Fibroblast of skin of back (primary cell): ENCODE measurements around the gene KDM1A.

Experiments used
- DNase-seq: peaks from one replicate; pipeline ENCODE4 v3.0.0-alpha.2; 2013

KDM1A gene

DNA sequence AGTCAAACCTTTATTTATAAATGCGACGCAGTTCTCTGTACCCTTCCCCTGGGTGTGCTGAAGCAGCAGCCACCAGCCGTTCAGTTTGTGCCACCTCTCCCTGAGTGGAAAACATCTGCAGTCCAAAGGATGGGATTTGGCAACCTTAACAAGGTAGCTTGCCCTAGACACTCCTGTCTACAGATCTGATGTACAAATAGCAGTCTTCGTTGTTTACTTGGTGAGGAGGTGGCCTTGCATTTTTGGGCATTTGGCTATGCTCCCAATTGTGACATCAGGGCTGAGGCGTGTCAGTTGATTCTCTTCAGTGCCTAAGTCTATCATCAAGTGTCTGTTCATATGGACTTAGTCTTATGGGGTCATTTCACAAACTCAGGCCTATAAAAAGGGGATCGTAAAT, 59.8 kb downstream of the KDM1A start:
- peak; percentile 16 for DNase-seq

DNA sequence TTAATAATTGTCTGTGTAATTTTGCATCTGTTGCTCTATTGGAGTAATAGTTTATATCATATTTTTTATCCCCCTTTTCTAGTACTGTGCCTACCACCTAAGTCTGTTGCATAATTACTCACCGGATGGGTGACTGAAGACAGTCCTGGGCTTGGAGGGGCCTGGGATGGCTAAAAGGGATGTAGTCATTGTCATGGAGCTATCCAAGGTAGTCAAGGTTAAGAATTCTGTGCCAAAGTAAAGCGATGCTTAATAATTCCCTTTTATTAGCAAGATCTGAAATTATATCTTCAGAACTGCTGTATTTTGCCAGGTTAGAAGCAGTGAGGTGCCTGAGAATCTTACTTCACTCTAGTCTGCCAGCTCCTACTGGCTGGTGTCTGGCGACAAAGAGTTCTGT, 61.6 kb downstream of the KDM1A start:
- DNase-seq: no peak

DNA sequence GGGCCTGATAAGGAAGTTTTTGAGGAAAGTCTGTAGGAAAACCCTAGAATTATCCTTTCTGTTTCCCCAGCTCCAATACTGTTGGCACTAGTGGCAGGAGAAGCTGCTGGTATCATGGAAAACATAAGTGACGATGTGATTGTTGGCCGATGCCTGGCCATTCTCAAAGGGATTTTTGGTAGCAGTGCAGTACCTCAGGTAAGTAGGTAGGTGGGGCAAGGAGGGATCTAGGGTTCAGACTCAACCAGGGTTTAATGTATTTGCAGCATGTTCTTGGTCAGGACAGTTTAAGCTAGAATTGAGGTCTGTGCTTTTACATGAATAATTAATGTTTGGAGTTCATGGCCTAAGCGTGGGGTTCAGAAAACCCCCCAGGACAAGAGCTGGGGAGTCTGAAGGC, 62.1 kb downstream of the KDM1A start:
- DNase-seq: no peak

DNA sequence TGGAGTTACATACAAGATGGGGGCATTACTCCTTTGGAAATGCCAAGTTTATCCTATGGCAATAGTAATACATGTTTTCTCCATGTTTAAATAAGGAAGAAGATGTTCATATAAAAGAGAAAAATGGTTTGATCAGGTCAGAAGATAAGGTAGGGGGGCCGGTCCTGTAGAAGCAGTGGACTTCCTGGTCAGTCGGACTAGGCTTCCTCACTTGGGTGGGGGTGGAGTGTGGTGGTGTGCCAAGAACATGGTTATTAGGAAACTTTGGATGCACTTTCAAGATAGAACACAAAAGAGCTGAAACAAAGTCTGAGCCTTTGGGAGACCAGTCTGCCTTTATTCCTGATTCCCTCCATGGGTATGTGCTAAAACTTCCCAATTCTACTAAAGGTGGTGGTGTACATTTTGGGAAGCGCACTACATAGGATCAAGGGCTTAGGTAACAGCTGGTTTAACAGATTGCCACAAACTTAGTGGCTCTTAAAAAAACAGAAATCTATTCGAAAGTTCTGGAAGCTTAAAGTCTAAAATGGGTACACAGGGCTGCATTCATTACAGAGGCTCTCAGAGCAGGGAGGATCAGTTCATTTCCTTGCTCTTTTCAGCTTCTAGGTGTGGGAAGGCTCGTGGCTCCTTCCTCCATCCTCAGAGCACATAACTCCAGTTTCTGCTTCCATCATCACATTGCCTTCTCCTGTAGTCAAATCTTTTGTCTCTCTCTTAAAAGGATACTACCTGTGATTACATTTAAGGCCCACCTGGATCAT, 64.6 kb downstream of the KDM1A start:
- DNase-seq: no peak

DNA sequence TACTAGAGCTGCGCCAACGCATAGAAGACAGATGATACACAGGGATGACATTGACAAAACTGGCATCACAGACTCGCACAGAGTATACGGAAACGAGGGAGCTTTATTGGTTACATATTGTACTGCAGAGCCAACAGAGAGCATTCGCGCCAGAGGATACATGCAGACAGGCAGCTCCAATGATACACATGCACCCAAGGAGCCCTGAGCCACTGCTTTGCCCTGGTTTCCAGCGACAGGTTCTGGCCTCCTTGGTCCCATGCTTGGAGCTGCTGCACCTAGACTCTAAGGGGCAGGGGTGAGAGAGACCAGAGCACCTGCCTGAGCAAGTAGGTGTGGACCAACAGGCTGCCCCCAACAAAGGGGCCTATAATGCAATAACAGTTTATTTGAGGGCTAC, 65.6 kb downstream of the KDM1A start:
- no peak for DNase-seq

DNA sequence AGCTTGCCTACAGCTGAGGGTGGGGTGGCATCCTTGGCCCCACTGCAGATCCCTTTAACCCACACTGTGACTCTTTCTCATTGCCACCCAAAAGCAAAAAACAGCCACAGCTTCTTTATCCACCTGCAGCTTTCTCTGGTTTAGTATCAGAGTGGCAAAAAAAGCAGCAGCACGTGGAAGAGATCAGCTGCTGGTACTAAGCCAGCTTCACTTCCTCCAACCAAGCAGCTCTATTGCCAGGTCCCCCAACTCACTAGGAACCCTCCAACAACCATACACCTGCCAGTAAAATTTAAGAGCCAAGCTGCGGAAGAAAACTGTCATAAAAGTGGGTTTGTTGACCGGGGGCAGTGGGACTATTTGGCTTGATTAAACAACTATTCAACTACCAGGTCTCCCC, 66.4 kb downstream of the KDM1A start:
- DNase-seq: no peak

DNA sequence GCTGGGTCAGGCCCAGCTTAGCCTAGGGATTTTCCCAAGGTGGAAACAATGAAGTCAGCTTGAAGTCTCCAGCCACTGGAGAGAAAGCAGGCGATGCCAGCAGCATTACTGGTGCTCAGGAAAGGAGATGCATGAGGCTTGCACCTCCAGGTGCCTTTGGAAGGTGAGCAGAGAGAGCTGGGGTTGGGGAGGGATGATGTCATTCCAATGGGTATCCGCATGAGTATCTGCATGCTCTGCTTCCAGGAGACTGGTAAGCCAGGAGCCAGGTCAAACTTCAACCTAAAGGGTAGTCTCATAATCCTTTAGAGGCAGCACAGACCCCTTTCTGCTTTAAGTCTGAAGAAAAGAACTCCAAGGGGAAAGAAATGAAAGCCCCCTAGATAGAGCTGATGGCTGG, 68.8 kb downstream of the KDM1A start:
- DNase-seq: no peak

DNA sequence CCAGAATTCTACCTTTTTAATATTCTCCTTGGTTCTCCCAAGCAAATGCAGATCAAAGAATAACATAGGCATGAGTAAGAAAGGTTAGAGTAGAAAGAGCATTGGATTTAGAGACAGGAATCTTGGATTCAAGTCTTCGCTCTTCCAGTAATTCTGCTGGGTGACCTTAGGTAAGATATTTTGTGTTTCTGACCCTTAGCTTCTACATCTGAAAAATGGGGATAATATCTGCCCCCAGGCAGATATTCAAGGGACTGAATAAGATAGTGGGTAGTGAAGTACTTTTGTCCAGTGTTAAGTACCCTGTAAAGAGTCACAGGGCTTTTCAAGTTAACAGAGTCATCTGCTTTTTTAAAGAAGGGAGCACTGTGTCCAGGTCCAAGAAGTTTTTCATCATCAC, 70.8 kb downstream of the KDM1A start:
- no peak for DNase-seq

DNA sequence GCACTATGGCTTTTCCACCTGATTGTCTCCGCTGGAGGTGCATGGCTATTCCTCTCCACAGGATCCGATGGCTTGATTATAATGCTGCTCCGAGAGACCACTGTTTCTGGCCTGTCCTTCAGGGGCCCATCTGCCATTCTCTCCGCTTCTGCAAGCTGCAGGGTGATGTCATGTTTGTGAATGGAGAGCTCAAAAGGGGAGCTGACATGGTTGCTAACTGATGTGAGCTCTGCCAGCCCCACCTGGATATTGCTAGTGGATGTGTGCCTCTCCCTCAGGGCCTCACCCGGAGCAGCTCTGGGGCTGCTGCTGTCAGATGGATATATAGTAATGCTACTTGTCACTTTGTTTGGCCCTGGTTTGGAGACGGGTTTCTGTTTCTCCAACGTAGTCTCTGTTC, 72.3 kb downstream of the KDM1A start:
- no peak for DNase-seq

DNA sequence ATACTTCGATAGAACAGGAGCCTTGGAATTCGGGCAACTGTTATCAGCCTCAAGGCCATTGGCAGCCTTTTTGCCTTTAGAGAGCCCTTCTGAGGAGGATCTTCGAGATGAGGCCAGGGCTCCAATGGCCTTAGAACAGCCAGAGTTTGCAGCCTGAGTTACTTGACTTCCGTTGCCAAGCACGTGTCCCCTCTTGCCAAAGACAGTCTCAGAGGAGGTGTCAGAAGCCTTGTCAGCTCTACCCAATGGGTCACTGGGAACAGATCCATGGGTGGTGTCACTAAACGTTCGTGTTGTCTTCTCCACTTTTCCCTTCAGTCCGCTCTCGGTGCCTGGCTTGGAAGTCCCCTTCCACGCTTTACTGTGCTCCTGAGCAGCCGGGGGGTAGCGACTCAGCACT, 73.2 kb downstream of the KDM1A start:
- no peak for DNase-seq

DNA sequence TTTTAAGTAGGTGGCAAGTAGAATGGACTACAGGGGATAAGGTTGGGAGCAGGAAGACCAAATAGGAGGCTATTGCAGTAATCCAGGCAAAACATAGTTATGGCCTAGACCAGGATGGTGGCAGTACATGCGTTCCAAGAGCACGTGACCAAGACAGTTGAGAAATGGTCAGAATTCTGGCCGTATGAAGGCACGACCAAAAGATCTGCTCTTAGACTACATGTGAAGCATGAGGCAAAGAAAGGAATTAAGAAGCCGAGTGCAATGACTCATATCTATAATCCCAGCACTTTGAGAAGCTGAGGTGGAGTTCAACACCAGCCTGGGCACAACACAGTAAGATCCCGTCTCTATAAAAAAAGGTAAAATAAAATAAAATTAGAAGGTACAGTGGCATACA, 78.0 kb downstream of the KDM1A start:
- peak; percentile 22 for DNase-seq

DNA sequence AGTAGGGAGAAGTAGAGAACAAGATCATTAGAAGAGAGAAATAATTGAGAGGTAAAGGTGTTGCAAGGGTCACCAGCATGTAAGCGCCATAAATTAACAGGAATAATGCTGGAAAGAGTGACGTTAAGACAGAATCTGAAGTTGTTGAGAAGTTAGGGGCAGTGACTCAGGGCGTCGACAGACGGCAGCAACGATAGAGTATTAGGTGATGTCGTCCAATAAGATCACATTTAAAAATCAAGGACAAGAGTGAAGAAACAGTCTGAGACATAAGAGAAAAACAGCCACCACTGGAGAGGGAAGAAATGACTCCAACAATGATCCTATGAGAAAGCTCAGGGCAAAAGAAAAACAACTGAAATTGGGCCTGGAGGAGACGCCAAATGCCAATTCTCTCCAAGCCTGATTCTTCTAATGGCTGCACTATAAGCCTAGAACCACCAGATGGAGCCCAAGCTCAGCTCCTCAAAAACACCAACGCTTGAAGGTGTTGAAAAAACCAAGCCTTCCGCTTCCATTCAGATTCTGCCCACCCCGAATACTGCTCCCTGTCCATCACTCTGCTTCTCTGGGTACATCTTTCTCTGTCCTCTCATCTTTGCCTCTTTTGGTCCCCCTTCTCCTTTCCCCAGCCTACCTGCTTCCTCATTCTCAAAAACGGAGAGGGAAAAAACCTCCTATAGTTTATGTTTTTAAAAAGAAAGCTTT, 79.3 kb downstream of the KDM1A start:
- peak; percentile 77 for DNase-seq

DNA sequence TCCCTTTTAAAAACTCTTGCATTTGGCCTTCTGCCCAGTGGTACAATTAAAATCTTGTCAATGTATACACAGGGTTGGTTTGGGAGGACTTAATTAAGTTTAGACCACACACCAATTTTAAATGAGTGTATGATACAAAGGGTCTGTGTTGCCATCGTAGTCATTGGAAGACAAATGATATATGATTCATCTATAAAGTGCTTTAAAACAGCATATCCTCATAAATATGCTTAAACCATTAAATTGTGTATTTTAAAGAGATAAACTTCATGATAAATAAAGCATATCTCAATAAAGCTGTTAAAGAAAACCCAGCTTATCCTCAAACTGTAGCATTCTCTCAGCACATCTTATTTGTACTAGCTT, 79.9 kb downstream of the KDM1A start:
- DNase-seq: no peak

DNA sequence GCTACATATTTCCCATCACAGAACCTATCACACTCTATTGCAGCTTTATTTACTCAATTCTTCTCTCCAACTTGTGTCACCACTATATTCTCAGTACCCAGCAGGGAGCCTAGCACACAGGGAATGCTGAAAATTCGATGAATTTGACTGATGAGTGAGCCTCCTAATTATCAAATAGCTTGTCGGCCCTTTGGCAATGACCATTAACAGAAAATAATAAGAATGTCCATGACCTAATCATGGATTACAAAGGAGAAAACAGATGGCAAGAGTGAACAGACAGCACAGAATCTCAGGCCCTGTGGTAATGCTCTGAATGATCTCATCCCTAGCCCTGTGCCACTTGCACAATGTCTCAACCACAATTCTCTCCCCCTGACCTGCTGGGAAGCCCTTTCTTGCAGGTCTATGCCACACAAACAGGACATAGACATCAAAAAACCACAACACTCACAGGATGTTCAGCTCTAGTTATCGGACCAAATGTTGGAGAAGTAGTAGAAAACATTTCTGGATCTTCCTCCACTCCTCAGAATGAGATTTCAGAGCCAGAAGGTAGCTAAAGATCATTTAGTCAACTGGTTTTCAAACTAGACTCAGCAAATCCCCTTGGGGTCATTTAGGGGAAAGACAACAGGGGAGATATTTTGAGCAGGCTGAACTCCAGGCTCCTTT, 80.9 kb downstream of the KDM1A start:
- peak; percentile 89 for DNase-seq

DNA sequence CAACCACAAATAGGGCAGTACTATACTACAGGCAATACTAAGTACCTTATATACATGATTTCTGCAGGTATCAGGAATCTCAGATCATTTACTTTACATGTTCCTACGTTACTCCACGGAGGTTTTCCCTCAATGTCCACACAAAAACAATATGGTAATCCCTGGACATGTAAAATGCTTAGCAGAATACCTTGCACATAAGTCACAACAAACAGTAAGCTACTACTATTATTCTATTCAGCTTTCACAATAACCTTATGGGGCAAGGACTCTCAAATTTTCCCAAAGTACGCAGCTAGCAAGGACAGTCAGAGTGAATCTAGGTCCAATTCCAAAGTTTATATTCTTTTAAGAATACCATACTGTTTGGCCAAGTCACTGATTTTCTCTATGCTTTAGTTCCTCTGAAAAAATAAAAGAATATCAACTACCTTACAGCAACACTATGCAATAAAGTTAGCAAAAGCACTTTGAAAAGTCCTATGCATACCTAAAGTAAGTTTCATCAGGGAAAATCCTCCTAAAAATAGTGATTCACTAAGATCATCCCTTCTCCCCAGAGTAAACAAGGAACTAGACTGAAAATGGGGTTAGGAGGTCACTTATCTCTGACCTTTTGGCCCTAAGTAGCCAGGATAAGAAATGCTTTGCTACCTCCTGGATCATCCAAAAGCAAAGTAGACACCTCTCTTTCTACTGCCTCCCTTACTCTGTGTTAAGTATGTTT, 82.0 kb downstream of the KDM1A start:
- peak; percentile 62 for DNase-seq

DNA sequence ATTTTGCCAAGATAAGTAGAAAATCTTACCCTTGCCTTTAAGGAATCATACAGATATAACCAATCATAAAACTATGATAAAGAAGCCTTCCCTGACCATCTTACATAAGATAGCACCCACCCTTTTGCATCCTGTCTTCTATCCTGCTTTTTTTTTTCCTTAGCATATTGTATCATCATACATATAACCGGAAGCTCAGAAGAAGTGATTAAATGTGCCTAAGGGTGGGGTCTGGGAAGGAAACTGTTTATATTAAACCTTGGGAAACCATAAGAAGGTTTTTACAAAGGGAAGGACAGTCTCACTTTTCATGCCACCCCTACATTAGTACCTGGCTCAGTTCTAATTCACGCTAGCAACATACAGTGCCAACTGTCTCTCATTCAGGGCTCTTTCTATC, 82.6 kb downstream of the KDM1A start:
- DNase-seq: no peak

DNA sequence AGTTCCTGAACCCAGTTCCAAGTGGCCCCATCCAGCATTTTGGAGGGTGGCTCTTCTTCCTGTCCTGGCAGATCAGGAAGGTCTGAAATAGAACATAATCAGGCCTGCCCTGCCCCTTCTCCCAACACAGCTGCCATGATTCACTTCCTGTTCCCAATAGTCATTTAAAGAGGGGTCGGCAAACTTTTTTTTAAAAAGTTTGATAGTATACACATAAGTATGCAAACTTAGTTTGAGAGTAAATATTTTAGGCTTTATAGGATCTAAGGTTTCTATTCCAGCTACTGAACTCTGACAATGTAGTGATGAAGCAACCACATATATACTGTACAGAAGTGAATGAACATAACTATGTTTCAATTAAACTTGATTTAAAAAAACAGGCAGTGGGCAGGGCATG, 83.0 kb downstream of the KDM1A start:
- DNase-seq: peak; percentile 80

DNA sequence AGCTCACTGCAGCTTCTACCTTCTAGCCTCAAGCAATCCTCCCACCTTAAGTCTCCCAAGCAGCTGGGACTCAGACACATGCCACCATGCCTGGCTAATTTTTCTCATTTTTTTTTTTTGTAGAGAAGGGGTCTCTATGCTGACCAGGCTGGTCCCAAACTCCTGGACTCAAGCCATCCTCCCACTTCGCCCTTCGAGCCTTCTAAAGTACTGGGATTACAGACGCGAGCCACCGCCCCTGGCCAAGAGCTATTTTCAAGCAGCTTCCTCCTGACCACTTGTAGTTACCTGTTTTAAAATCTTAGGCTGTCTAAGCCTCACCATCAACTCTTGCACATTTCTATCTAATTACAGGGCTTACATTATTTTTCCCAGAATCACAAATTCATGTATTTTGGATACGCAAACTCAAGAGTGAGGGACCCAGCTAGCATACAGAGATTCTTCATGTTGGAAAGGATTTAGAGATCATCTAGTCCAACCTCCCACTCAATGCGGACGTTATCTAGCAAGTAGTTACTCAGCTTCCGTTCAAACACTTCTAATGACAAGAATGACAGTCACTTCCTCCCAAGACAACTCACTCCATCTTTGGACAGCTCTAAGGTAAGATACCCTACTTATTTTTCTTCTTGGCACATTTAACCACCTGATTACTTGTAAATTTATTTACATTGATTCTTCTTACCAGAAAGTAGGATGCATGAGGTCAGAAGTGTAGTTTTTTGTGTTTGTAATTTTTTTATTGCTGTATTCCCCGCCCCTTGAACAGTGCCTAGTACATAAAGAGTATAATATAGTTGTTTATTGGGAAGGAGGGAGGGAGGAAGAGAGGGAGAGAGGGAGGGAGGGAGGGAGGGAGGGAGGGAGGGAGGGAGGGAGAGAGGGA, 84.0 kb downstream of the KDM1A start:
- DNase-seq: peak; percentile 52

DNA sequence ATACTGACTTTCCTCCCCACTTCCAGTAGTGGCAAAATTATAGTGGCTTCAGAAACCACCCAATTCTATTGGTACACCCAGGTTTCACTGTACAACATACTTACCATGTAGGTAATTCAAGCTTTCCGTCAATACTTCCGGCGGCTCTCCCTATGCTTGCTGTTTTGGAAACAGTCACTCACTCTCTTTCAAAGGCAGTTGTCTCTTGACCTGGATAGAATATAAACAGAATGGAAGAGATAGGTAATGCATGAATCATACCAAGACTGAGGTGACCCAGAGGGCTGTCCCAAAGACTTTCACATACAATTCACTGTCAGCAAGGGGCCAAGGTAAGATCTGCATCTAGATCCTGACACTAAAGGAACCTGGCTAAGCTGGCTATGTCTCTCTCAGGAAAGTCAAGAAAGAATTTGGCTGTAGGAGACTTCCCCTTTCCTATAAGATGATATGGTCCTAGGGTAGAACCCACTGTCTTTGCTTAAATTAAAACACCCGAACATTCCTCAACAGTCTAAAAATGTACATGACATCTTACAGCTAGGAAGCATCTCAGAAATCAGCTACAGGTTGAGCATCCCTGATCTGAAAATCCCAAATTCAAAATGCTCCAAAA, 89.8 kb downstream of the KDM1A start:
- DNase-seq: no peak

DNA sequence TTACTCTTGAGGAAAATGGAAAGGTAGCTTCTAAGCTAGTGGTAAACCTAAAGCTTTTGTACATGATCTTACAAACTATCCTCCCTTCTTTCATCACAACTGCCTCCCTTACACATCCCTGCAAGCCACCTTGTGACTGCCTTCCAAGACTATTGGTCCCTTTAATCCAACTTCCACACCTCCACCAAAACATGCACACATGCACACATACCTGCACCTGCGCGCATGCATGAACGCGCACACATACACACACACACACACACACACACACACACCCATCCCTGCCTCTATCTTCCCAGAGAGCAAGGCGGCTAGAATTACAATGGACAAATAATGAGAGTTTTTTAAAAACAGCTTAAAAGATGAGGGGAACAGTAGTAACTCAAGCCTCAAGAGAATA, 91.1 kb downstream of the KDM1A start:
- DNase-seq: no peak
